Body of pancreas (tissue), 4 donors: ENCODE results near the gene GFOD1.

Experiments
- CTCF ChIP-seq, 7 experiments: fragments of 450-650 bp in 4 of 7; fragments of 200-600 bp in 3 of 7; sonication (generic) in 3 of 7; IDR thresholded peaks; one replicate each; pipeline ENCODE4 v1.5.1; 2016 to 2019; ENCODE audit warnings: antibody characterized with exemption in 7 of 7
- POLR2A ChIP-seq, 3 donors: fragments of 450-650 bp; IDR thresholded peaks; one replicate each; pipeline ENCODE4 v1.6.1; 2016; ENCODE audit warnings: antibody characterized with exemption in 3 of 3, mild to moderate bottlenecking in 2 of 3

DNA sequence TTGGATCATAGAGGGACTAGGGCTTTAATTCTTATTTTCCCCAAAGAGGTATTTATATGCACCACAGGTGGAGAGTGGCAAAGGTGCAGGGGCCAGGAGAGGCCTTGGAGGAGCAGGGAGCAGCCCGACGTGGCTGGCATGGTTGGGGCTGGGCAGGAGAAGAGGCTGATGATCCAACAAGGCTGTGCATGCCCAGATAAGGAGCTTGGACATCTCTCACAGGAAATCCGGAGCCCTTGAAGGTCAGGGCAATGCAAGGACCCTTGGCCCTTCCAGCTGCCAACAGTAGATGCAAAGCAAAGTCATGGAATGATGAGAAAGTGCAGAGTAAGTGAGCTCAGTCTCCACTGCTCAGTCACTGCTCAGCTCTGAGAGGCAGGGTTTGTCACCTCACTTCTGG lies 47.1 kb upstream of the GFOD1 start:
- TF ChIP-seq CTCF (IDR thresholded peaks at IDR 0.05) (no peak), POLR2A (IDR thresholded peaks at IDR 0.05) (no peak)
